GM21381 (cell line): Measurements from ENCODE around the gene FAM72B.
"Not testable (repeated sequence)": the region's sequence is repeated elsewhere in the genome, so short reads cannot be mapped to it uniquely, and the experiment has no call there.

Experiments
- ATAC-seq: cut with Tn5 transposase; IDR thresholded peaks from one replicate; pipeline ENCODE4 v1.9.1; 2021; ENCODE audit warnings: mild to moderate bottlenecking, moderate library complexity; ENCODE audit not compliant: unreplicated experiment

FAM72B gene

GRCh38 chr1:121155671-121156358 lies 28.3 kb downstream of the FAM72B start:
- ATAC-seq: not testable (repeated sequence)

GRCh38 chr1:121154811-121155210 lies 29.3 kb downstream of the FAM72B start:
- not testable (repeated sequence) for ATAC-seq

- ATAC-seq: not testable (repeated sequence)
These were observed 31.4 kb downstream of the FAM72B start for GRCh38 chr1:121152788-121153187.

- ATAC-seq: not testable (repeated sequence)
These were observed 32.8 kb downstream of the FAM72B start for GRCh38 chr1:121151294-121151693.

GRCh38 chr1:121148489-121149190 lies 35.5 kb downstream of the FAM72B start:
- not testable (repeated sequence) for ATAC-seq

- not testable (repeated sequence) for ATAC-seq
These were observed 43.7 kb downstream of the FAM72B start for GRCh38 chr1:121140393-121140792.

- not testable (repeated sequence) for ATAC-seq
These were observed 52.6 kb downstream of the FAM72B start for GRCh38 chr1:121131494-121131893.

GRCh38 chr1:121118480-121118824 lies 65.7 kb downstream of the FAM72B start:
- ATAC-seq: not testable (repeated sequence)
